GM18498 (cell line): ENCODE measurements around the gene PCDHGA9.
"Not testable (repeated sequence)": the region's sequence is repeated elsewhere in the genome, so short reads cannot be mapped to it uniquely, and the experiment has no call there.

Source experiments
- ATAC-seq: cut with Tn5 transposase; IDR thresholded peaks from one replicate; pipeline ENCODE4 v1.9.1; 2021; ENCODE audit warnings: mild to moderate bottlenecking, moderate library complexity; ENCODE audit not compliant: unreplicated experiment

The PCDHGA9 gene

DNA sequence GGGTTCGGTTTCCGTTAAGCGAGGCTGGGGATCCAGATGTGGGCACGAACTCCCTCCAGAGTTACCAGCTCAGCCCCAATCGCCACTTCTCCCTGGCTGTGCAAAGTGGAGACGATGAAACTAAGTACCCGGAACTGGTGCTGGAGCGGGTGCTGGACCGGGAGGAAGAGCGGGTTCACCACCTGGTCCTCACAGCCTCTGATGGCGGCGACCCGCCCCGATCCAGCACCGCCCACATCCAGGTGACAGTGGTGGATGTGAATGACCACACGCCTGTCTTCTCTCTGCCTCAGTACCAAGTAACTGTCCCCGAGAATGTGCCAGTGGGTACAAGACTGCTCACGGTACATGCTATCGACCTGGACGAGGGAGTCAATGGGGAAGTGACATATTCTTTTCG lies 19.2 kb upstream of the PCDHGA9 start:
- no peak for ATAC-seq

DNA sequence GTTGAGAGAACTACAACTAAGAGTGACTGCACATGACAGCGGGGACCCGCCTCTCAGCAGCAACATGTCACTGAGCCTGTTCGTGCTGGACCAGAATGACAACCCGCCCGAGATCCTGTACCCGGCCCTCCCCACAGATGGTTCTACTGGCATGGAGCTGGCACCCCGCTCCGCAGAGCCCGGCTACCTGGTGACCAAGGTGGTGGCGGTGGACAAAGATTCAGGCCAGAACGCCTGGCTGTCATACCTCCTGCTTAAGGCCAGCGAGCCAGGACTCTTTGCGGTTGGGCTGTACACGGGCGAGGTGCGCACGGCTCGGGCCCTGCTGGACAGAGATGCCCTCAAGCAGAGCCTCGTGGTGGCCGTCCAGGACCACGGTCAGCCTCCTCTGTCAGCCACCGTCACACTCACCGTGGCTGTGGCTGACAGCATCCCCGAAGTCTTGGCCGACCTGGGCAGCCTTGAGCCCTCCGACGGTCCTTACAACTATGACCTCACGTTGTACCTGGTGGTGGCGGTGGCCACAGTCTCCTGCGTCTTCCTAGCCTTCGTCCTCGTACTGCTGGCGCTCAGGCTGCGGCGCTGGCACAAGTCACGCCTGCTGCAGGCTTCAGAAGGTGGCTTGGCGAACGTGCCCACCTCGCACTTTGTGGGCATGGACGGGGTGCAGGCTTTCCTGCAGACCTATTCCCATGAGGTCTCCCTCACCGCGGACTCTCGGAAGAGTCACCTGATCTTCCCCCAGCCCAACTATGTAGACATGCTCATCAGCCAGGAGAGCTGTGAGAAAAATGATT lies 17.9 kb upstream of the PCDHGA9 start:
- ATAC-seq = no peak

DNA sequence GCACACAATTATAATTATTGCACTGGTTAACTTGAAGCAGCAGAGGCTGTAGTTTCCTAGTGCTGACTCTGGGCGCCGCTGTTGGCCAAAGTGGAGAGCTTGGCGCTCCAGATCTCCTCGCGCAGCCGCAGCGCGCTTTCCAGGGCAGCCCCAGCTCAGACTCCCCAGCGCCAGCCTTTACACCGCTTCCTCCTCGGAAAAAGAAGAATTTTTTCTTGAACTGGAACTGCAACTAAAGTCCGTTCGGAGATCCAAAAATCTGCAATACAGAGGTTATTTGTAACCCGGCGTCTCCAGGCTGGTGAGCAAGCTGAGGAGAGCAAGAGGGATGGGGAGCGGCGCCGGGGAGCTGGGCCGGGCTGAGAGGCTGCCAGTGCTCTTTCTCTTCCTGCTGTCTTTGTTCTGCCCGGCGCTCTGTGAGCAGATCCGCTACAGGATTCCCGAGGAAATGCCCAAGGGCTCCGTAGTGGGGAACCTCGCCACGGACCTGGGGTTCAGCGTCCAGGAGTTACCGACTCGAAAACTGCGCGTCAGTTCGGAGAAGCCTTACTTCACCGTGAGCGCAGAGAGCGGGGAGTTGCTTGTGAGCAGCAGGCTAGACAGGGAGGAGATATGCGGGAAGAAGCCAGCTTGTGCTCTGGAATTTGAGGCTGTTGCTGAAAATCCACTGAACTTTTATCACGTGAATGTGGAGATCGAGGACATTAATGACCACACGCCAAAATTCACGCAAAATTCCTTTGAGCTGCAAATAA lies 14.8 kb upstream of the PCDHGA9 start, which contains the start of gene PCDHGB4:
TSS of gene PCDHGB4 (plus strand) at position 142 of the 755 bp plus-strand sequence. CDS start at position 329, 187 bp downstream.
- ATAC-seq = not testable (repeated sequence)

DNA sequence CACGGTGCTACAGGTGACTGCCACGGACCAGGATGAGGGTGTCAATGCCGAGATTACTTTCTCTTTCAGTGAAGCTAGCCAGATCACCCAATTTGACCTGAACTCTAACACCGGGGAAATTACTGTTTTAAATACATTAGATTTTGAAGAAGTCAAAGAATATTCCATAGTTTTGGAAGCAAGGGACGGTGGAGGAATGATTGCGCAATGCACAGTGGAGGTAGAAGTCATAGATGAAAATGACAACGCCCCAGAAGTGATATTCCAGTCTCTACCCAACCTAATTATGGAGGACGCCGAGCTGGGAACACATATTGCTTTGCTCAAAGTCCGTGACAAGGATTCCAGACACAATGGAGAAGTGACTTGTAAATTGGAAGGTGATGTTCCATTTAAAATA lies 13.9 kb upstream of the PCDHGA9 start:
- no peak for ATAC-seq

DNA sequence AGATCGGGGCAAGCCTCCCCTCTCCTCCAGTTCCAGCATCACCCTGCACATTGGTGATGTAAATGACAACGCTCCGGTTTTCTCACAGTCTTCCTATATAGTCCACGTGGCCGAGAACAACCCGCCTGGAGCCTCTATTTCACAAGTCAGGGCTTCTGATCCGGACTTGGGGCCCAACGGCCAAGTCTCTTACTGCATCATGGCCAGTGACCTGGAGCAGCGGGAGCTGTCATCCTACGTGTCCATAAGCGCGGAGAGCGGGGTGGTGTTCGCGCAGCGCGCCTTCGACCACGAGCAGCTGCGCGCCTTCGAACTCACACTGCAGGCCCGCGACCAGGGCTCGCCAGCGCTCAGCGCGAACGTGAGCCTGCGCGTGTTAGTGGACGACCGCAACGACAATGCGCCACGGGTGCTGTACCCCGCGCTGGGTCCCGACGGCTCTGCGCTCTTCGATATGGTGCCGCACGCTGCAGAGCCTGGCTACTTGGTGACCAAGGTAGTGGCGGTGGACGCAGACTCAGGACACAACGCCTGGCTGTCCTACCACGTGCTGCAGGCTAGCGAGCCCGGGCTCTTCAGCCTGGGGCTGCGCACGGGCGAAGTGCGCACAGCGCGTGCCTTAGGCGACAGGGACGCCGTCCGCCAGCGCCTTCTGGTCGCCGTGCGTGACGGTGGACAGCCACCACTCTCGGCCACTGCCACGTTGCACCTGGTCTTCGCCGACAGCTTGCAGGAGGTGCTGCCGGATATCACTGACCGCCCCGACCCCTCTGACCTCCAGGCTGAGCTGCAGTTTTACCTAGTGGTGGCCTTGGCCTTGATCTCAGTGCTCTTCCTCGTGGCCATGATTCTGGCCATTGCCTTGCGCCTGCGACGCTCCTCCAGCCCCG lies 13.2 kb upstream of the PCDHGA9 start:
- ATAC-seq = no peak

DNA sequence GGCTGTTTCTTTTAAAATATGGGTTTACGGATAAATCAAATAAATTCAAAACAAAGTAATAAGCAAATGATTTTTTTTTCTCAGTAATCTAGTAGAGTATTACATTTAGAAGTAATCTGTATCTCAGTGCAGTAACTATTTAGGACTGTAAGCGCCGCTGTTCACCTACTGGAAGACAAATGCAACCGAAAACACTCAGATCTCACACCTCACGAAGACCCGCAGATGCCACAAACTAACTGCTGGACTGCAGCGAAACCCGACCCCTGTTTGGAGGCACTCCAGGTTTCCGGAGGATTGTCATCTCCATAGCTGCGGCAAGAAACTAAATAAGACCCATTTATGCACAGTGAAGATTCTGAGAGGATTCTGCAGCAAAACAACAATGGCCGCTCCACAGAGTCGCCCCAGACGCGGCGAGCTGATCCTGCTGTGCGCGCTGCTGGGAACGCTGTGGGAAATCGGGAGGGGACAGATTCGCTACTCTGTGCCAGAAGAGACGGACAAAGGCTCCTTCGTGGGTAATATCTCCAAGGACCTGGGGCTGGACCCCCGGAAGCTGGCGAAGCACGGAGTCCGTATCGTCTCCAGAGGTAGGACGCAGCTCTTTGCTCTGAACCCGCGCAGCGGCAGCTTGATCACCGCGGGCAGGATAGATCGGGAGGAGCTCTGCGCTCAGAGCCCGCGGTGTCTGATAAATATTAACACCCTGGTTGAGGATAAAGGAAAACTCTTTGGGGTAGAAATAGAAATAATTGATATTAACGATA lies 10.0 kb upstream of the PCDHGA9 start, which contains the start of gene PCDHGA8:
TSS of gene PCDHGA8 (plus strand) at position 205 of the 770 bp plus-strand sequence. CDS start at position 386, 181 bp downstream.
- no peak for ATAC-seq

DNA sequence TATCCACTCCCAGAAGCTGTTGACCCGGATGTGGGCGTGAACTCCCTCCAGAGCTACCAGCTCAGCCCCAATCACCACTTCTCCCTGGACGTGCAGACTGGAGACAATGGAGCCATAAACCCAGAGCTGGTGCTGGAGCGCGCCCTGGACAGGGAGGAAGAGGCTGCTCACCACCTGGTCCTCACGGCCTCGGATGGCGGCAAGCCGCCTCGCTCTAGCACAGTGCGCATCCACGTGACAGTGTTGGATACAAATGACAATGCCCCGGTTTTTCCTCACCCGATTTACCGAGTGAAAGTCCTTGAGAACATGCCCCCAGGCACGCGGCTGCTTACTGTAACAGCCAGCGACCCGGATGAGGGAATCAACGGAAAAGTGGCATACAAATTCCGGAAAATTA lies 9.3 kb upstream of the PCDHGA9 start:
- ATAC-seq = no peak

DNA sequence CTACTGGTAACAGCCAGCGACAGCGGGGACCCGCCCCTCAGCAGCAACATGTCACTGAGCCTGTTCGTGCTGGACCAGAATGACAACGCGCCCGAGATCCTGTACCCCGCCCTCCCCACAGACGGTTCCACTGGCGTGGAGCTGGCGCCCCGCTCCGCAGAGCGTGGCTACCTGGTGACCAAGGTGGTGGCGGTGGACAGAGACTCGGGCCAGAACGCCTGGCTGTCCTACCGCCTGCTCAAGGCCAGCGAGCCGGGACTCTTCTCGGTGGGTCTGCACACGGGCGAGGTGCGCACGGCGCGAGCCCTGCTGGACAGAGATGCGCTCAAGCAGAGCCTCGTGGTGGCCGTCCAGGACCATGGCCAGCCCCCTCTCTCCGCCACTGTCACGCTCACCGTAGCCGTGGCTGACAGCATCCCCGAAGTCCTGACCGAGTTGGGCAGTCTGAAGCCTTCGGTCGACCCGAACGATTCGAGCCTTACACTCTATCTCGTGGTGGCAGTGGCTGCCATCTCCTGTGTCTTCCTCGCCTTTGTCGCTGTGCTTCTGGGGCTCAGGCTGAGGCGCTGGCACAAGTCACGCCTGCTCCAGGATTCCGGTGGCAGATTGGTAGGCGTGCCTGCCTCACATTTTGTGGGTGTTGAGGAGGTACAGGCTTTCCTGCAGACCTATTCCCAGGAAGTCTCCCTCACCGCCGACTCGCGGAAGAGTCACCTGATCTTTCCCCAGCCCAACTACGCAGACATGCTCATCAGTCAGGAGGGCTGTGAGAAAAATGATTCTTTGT lies 8.0 kb upstream of the PCDHGA9 start:
- ATAC-seq = not testable (repeated sequence)

DNA sequence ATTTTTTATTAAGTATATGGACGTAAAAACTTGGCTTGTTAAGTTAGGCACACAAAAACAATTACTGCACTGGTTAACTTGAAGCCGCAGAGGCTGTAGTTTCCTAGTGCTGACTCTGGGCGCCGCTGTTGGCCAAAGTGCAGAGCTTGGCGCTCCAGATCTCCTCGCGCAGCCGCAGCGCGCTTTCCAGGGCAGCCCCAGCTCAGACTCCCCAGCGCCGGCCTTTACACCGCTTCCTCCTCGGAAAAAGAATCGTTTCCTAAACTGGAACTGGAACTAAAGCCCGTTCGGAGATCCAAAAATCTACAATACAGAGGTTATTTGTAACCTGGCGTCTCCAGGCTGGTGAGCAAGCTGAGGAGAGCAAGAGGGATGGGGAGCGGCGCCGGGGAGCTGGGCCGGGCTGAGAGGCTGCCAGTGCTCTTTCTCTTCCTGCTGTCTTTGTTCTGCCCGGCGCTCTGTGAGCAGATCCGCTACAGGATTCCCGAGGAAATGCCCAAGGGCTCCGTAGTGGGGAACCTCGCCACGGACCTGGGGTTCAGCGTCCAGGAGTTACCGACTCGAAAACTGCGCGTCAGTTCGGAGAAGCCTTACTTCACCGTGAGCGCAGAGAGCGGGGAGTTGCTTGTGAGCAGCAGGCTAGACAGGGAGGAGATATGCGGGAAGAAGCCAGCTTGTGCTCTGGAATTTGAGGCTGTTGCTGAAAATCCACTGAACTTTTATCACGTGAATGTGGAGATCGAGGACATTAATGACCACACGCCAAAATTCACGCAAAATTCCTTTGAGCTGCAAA lies 4.6 kb upstream of the PCDHGA9 start, which contains the start of gene PCDHGB5:
TSS of gene PCDHGB5 (plus strand) at position 192 of the 796 bp plus-strand sequence. CDS start at position 373, 181 bp downstream.
- peak; percentile 79 for ATAC-seq

DNA sequence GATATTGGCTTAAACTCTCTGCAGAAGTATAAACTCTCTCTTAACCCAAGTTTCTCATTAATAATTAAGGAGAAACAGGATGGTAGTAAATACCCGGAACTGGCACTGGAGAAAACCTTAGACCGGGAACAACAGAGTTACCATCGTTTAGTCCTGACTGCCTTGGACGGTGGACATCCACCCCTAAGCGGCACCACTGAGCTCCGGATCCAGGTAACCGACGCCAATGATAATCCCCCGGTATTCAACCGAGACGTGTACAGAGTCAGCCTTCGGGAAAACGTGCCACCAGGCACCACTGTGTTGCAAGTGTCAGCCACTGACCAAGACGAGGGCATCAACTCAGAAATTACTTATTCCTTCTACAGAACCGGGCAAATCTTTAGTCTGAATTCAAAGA lies 4.0 kb upstream of the PCDHGA9 start:
- no peak for ATAC-seq

DNA sequence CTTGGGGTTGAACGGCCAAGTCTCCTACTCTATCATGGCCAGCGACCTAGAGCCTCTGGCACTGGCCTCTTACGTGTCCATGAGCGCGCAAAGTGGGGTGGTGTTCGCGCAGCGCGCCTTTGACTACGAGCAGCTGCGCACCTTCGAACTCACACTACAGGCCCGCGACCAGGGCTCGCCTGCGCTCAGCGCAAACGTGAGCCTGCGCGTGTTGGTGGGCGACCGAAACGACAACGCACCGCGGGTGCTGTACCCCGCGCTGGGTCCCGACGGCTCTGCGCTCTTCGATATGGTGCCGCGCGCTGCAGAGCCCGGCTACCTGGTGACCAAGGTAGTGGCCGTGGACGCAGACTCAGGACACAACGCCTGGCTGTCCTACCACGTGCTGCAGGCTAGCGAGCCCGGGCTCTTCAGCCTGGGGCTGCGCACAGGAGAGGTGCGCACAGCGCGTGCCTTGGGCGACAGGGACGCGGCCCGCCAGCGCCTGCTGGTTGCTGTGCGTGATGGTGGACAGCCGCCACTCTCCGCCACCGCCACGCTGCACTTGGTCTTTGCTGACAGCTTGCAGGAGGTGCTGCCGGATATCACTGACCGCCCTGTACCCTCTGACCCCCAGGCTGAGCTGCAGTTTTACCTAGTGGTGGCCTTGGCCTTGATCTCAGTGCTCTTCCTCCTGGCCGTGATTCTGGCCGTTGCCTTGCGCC lies 2.9 kb upstream of the PCDHGA9 start:
- no peak for ATAC-seq

DNA sequence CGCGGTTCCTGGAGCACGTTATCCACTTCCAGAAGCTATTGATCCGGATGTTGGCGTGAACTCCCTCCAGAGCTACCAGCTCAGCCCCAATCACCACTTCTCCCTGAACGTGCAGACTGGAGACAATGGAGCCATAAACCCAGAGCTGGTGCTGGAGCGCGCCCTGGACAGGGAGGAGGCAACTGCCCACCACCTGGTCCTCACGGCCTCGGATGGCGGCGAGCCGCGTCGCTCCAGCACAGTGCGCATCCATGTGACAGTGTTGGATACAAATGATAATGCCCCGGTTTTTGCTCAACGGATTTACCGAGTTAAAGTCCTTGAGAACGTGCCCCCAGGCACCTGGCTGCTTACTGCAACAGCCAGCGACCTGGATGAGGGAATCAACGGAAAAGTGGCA lies 809 bp downstream of the PCDHGA9 start:
- no peak for ATAC-seq

DNA sequence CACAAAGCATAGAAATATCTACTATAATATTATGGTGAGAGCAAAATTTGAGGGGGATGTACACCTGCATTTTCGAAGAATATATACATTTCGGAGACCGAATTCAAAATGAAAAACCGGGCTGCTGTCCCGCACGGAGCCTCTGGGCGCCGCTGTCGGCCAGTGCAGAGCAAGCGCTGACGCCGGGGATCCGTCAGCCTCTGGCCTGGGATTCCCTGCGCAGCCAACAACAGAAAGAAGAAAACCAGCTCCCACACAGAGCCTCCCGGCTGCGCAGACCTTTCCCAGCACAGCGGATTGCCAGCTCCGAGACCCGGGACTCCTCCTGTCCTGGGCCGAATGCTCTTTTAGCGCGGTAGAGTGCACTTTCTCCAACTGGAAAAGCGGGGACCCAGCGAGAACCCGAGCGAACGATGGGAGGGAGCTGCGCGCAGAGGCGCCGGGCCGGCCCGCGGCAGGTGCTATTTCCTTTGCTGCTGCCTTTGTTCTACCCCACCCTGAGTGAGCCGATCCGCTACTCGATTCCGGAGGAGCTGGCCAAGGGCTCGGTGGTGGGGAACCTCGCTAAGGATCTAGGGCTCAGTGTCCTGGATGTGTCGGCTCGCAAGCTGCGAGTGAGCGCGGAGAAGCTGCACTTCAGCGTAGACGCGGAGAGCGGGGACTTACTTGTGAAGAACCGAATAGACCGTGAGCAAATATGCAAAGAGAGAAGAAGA lies 5.4 kb downstream of the PCDHGA9 start, which contains the start of gene PCDHGB6:
TSS of gene PCDHGB6 (plus strand) at position 232 of the 716 bp plus-strand sequence. CDS start at position 414, 182 bp downstream.
- not testable (repeated sequence) for ATAC-seq

DNA sequence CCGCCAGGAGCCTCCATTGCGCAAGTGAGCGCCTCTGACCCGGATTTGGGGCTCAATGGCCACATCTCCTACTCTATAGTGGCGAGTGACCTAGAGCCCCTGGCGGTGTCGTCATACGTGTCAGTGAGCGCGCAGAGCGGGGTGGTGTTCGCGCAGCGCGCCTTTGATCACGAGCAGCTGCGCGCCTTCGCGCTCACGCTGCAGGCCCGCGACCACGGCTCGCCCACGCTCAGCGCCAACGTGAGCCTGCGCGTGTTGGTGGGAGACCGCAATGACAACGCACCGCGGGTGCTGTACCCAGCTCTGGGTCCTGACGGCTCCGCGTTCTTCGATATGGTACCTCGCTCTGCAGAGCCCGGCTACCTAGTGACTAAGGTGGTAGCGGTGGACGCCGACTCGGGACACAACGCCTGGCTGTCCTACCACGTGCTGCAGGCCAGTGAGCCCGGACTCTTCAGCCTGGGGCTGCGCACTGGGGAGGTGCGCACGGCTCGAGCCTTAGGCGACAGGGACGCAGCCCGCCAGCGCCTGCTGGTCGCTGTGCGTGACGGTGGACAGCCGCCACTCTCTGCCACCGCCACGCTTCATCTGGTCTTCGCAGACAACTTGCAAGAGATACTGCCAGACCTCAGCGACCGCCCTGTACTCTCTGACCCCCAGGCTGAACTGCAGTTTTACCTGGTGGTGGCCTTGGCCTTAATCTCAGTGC lies 7.2 kb downstream of the PCDHGA9 start:
- ATAC-seq = no peak

DNA sequence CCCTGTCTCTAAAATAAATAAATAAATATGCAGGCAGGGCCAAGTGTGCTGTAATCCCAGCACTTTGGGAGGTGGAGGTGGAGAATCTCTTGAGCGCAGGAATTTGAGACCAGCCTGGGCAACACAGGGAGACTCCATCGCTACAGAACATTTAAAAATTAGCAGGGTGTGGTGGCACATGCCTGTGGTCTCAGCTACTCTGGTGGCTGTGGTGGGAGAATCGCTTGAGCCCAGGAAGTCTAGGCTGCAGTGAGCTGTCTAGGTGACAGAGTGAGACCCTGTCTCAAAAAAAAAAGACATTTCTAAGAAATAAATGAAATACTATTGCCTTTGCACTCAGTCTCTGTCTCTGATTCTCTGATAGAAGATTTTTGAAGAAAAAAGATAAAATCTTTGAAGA lies 9.0 kb downstream of the PCDHGA9 start:
- ATAC-seq = no peak

DNA sequence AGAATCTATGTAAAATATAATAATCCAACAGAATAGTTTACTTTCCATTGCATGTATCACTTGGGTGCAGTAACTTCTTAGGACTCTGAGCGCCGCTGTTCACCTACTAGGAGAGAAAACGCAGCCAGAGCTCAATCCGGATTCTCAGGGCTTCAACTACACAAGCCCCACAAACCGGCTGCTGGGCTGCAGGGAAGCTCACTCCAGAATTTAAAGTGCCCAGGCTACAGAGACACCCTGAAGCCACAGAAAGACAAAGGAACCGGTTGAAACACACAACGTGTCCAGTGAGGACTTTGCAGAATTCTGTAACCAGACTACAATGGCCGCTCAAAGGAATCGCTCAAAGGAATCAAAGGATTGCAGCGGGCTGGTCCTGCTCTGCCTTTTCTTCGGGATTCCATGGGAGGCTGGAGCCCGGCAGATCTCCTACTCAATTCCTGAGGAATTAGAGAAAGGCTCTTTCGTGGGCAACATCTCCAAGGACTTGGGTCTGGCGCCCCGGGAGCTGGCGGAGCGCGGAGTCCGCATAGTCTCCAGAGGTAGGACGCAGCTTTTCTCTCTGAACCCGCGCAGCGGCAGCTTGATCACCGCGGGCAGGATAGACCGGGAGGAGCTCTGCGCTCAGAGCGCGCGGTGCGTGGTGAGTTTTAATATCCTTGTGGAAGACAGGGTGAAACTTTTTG lies 10.4 kb downstream of the PCDHGA9 start, which contains the start of gene PCDHGA10:
TSS of gene PCDHGA10 (plus strand) at position 134 of the 686 bp plus-strand sequence. CDS start at position 323, 189 bp downstream.
- ATAC-seq = peak; percentile 86
